Measurements from ENCODE around the gene SLC38A5. TPM values are rescaled to one million over a fixed set of nuclear protein-coding genes. Genes with fewer than 3 reads are reported as not detected.
"Not testable (repeated sequence)": the region's sequence is repeated elsewhere in the genome, so short reads cannot be mapped to it uniquely, and the experiment has no call there.

Gene SLC38A5
- total RNA-seq, 5 donors from 2014 or later (not counting 1 experiment from before 2014, with no cell fraction given), result 18.0 to 37.0 (median 26.5) TPM

- no peaks in the 10 kb centered on the region for H3K36me3 Mint-ChIP-seq
- H3K27ac Mint-ChIP-seq, result no peak overlapping the region
- ATAC-seq (replicated peaks in 1 of 4), result no peak
- Histone ChIP-seq H3K4me3 (ENCODE audit: control insufficient read depth in 1 of 2, extremely low read depth in 1 of 2, low read length in 1 of 2) (no peak overlapping the region), H3K36me3 (ENCODE audit: control insufficient read depth in 2 of 2, extremely low read depth in 1 of 2, insufficient read depth in 1 of 2, low read length in 1 of 2) (no peaks in the 10 kb centered on the region), H3K4me1 (ENCODE audit: control insufficient read depth in 1 of 2, extremely low read depth in 1 of 2, insufficient read depth in 2 of 2, low read length in 2 of 2) (no peaks in the 10 kb centered on the region), H3K9me3 (no peaks in the 10 kb centered on the region), H3K27ac (ENCODE audit: low read length) (no peak overlapping the region), H3K27me3 (replicated peaks in 1 of 2; ENCODE audit: control insufficient read depth in 2 of 2, extremely low read depth in 1 of 2, insufficient read depth in 2 of 2, low read length in 1 of 2) (no peaks in the 10 kb centered on the region)
- DNase-seq, result no peak
- CTCF ChIA-PET, result no interaction called here
- H3K27me3 Mint-ChIP-seq, result no peaks in the 10 kb centered on the region
- WGBS (ENCODE audit: insufficient coverage), result no CpG with 5 or more reads among the region's 4 CpGs
- peaks cover 0 to 3% (median 0%) of the 10 kb centered on the region in 3 donors for H3K9me3 Mint-ChIP-seq
- POLR2A ChIA-PET, result no interaction called here
- no peak overlapping the region for H3K4me3 Mint-ChIP-seq
- H3K4me1 Mint-ChIP-seq, result peaks cover 0 to 2% (median 0%) of the 10 kb centered on the region in 3 donors
Observed at GRCh38 chrX:48451708-48452107, 18.4 kb downstream of the SLC38A5 start.

GRCh38 chrX:48450076-48450475 lies 20.0 kb downstream of the SLC38A5 start:
- ChIA-PET POLR2A (no interaction called here), CTCF (no interaction called here)
- H3K27ac ChIP-seq (ENCODE audit: low read length), result no peak overlapping the region
- Mint-ChIP-seq H3K9me3 (peaks cover 0 to 3% (median 0%) of the 10 kb centered on the region in 3 donors), H3K36me3 (no peaks in the 10 kb centered on the region), H3K4me1 (peaks cover 0 to 2% (median 0%) of the 10 kb centered on the region in 3 donors), H3K4me3 (no peak overlapping the region), H3K27me3 (peaks cover 0 to 4% of the 10 kb centered on the region in 2 donors), H3K27ac (no peak overlapping the region)
- H3K27me3 ChIP-seq (replicated peaks in 1 of 2; ENCODE audit: control insufficient read depth in 2 of 2, extremely low read depth in 1 of 2, insufficient read depth in 2 of 2, low read length in 1 of 2), result no peaks in the 10 kb centered on the region
- no peaks in the 10 kb centered on the region for H3K4me1 ChIP-seq (ENCODE audit: control insufficient read depth in 1 of 2, extremely low read depth in 1 of 2, insufficient read depth in 2 of 2, low read length in 2 of 2)
- no peaks in the 10 kb centered on the region for H3K36me3 ChIP-seq (ENCODE audit: control insufficient read depth in 2 of 2, extremely low read depth in 1 of 2, insufficient read depth in 1 of 2, low read length in 1 of 2)
- no peak for DNase-seq
- H3K4me3 ChIP-seq (ENCODE audit: control insufficient read depth in 1 of 2, extremely low read depth in 1 of 2, low read length in 1 of 2), result no peak overlapping the region
- ATAC-seq (replicated peaks in 1 of 4), result no peak
- H3K9me3 ChIP-seq, result no peaks in the 10 kb centered on the region

GRCh38 chrX:48447201-48447600 lies 22.9 kb downstream of the SLC38A5 start:
- DNase-seq; H3K4me1 ChIP-seq (ENCODE audit: control insufficient read depth in 1 of 2, extremely low read depth in 1 of 2, insufficient read depth in 2 of 2, low read length in 2 of 2); H3K36me3 ChIP-seq (ENCODE audit: control insufficient read depth in 2 of 2, extremely low read depth in 1 of 2, insufficient read depth in 1 of 2, low read length in 1 of 2); H3K4me3 Mint-ChIP-seq; H3K9me3 Mint-ChIP-seq; H3K27me3 ChIP-seq (replicated peaks in 1 of 2; ENCODE audit: control insufficient read depth in 2 of 2, extremely low read depth in 1 of 2, insufficient read depth in 2 of 2, low read length in 1 of 2); H3K4me3 ChIP-seq (ENCODE audit: control insufficient read depth in 1 of 2, extremely low read depth in 1 of 2, low read length in 1 of 2); H3K9me3 ChIP-seq; H3K27ac Mint-ChIP-seq; H3K4me1 Mint-ChIP-seq; H3K27ac ChIP-seq (ENCODE audit: low read length); POLR2A ChIA-PET; ATAC-seq (replicated peaks in 1 of 4); H3K36me3 Mint-ChIP-seq; CTCF ChIA-PET: not testable (repeated sequence)
- WGBS (ENCODE audit: insufficient coverage), result 100% methylated on average over 1 of the region's 6 CpGs
- H3K27me3 Mint-ChIP-seq, result peaks cover 0 to 19% of the 10 kb centered on the region in 2 donors

GRCh38 chrX:48433713-48434112 lies 36.3 kb downstream of the SLC38A5 start:
- H3K36me3 Mint-ChIP-seq; POLR2A ChIA-PET; CTCF ChIA-PET; H3K4me3 ChIP-seq (ENCODE audit: control insufficient read depth in 1 of 2, extremely low read depth in 1 of 2, low read length in 1 of 2); ATAC-seq (replicated peaks in 1 of 4); H3K36me3 ChIP-seq (ENCODE audit: control insufficient read depth in 2 of 2, extremely low read depth in 1 of 2, insufficient read depth in 1 of 2, low read length in 1 of 2); H3K27ac ChIP-seq (ENCODE audit: low read length); H3K4me1 ChIP-seq (ENCODE audit: control insufficient read depth in 1 of 2, extremely low read depth in 1 of 2, insufficient read depth in 2 of 2, low read length in 2 of 2); H3K27me3 ChIP-seq (replicated peaks in 1 of 2; ENCODE audit: control insufficient read depth in 2 of 2, extremely low read depth in 1 of 2, insufficient read depth in 2 of 2, low read length in 1 of 2); H3K9me3 Mint-ChIP-seq; H3K9me3 ChIP-seq: not testable (repeated sequence)
- Mint-ChIP-seq H3K4me3 (peak overlapping the region in 1 of 3 donors; percentile 30), H3K4me1 (peaks cover 0 to 26% (median 4%) of the 10 kb centered on the region in 3 donors), H3K27ac (peak overlapping the region in 1 of 2 donors; percentile 23), H3K27me3 (peaks cover 0 to 18% of the 10 kb centered on the region in 2 donors)
- 55% methylated on average over 4 of the region's 13 CpGs for WGBS (ENCODE audit: insufficient coverage)
- peak in 25 of 35 experiments; percentile 2 to 42 (median 10) for DNase-seq

- H3K9me3 Mint-ChIP-seq; H3K36me3 ChIP-seq (ENCODE audit: control insufficient read depth in 2 of 2, extremely low read depth in 1 of 2, insufficient read depth in 1 of 2, low read length in 1 of 2); H3K27ac Mint-ChIP-seq; H3K9me3 ChIP-seq; H3K27ac ChIP-seq (ENCODE audit: low read length); H3K36me3 Mint-ChIP-seq; H3K4me3 Mint-ChIP-seq; POLR2A ChIA-PET; H3K4me1 ChIP-seq (ENCODE audit: control insufficient read depth in 1 of 2, extremely low read depth in 1 of 2, insufficient read depth in 2 of 2, low read length in 2 of 2); H3K4me3 ChIP-seq (ENCODE audit: control insufficient read depth in 1 of 2, extremely low read depth in 1 of 2, low read length in 1 of 2); ATAC-seq (replicated peaks in 1 of 4); CTCF ChIA-PET; DNase-seq; H3K27me3 ChIP-seq (replicated peaks in 1 of 2; ENCODE audit: control insufficient read depth in 2 of 2, extremely low read depth in 1 of 2, insufficient read depth in 2 of 2, low read length in 1 of 2): not testable (repeated sequence)
- peaks cover 0 to 13% of the 10 kb centered on the region in 2 donors for H3K27me3 Mint-ChIP-seq
- no CpG with 5 or more reads among the region's 4 CpGs for WGBS (ENCODE audit: insufficient coverage)
- H3K4me1 Mint-ChIP-seq, result peaks cover 0 to 27% (median 4%) of the 10 kb centered on the region in 3 donors
Observed at GRCh38 chrX:48430166-48430565, 39.9 kb downstream of the SLC38A5 start.

- DNase-seq; H3K4me3 Mint-ChIP-seq; H3K36me3 ChIP-seq (ENCODE audit: control insufficient read depth in 2 of 2, extremely low read depth in 1 of 2, insufficient read depth in 1 of 2, low read length in 1 of 2); H3K4me1 ChIP-seq (ENCODE audit: control insufficient read depth in 1 of 2, extremely low read depth in 1 of 2, insufficient read depth in 2 of 2, low read length in 2 of 2); H3K9me3 Mint-ChIP-seq; H3K27me3 Mint-ChIP-seq; H3K27ac Mint-ChIP-seq; H3K27ac ChIP-seq (ENCODE audit: low read length); H3K9me3 ChIP-seq; CTCF ChIA-PET; H3K27me3 ChIP-seq (replicated peaks in 1 of 2; ENCODE audit: control insufficient read depth in 2 of 2, extremely low read depth in 1 of 2, insufficient read depth in 2 of 2, low read length in 1 of 2); ATAC-seq (replicated peaks in 1 of 4); POLR2A ChIA-PET; H3K4me3 ChIP-seq (ENCODE audit: control insufficient read depth in 1 of 2, extremely low read depth in 1 of 2, low read length in 1 of 2); H3K36me3 Mint-ChIP-seq: not testable (repeated sequence)
- peaks cover 0 to 24% (median 4%) of the 10 kb centered on the region in 3 donors for H3K4me1 Mint-ChIP-seq
- WGBS (ENCODE audit: insufficient coverage), result no CpG with 5 or more reads among the region's 5 CpGs
Observed at GRCh38 chrX:48429606-48430005, 40.5 kb downstream of the SLC38A5 start.

- H3K4me1 Mint-ChIP-seq; H3K36me3 ChIP-seq (ENCODE audit: control insufficient read depth in 2 of 2, extremely low read depth in 1 of 2, insufficient read depth in 1 of 2, low read length in 1 of 2); POLR2A ChIA-PET; H3K27ac Mint-ChIP-seq; H3K4me3 Mint-ChIP-seq; DNase-seq; CTCF ChIA-PET; H3K27ac ChIP-seq (ENCODE audit: low read length); H3K4me1 ChIP-seq (ENCODE audit: control insufficient read depth in 1 of 2, extremely low read depth in 1 of 2, insufficient read depth in 2 of 2, low read length in 2 of 2); H3K9me3 ChIP-seq; H3K27me3 ChIP-seq (replicated peaks in 1 of 2; ENCODE audit: control insufficient read depth in 2 of 2, extremely low read depth in 1 of 2, insufficient read depth in 2 of 2, low read length in 1 of 2); H3K4me3 ChIP-seq (ENCODE audit: control insufficient read depth in 1 of 2, extremely low read depth in 1 of 2, low read length in 1 of 2); H3K27me3 Mint-ChIP-seq; H3K9me3 Mint-ChIP-seq; H3K36me3 Mint-ChIP-seq: not testable (repeated sequence)
- no CpG with 5 or more reads among the region's 12 CpGs for WGBS (ENCODE audit: insufficient coverage)
- ATAC-seq (replicated peaks in 1 of 4), result peak in 2 of 4 experiments; percentile 50 to 53
Observed at GRCh38 chrX:48427027-48427716, 42.9 kb downstream of the SLC38A5 start.
